HG03280 (cell line): ENCODE results near the gene OPN3.

Experiments
- ATAC-seq: cut with Tn5 transposase; IDR thresholded peaks from one replicate; pipeline ENCODE4 v1.9.1; 2021; ENCODE audit warnings: mild to moderate bottlenecking, moderate library complexity; ENCODE audit not compliant: unreplicated experiment

OPN3 gene

GRCh38 chr1:241622669-241623068 is 17.5 kb downstream of the OPN3 start:
- ATAC-seq = no peak

GRCh38 chr1:241617426-241617825 is 22.7 kb downstream of the OPN3 start:
- ATAC-seq = no peak

- no peak for ATAC-seq
Observed at GRCh38 chr1:241615043-241615974, 24.9 kb downstream of the OPN3 start.

- ATAC-seq = no peak
Observed at GRCh38 chr1:241614572-241614971, 25.6 kb downstream of the OPN3 start.

GRCh38 chr1:241614144-241614543 is 26.0 kb downstream of the OPN3 start:
- ATAC-seq = no peak

GRCh38 chr1:241612533-241613477 is 27.4 kb downstream of the OPN3 start:
- no peak for ATAC-seq

GRCh38 chr1:241611736-241612135 is 28.4 kb downstream of the OPN3 start:
- ATAC-seq = no peak

- peak; percentile 94 for ATAC-seq
Observed at GRCh38 chr1:241611063-241611462, 29.1 kb downstream of the OPN3 start.

GRCh38 chr1:241610056-241610815 is 29.9 kb downstream of the OPN3 start:
- ATAC-seq = no peak

GRCh38 chr1:241608379-241609033 is 31.7 kb downstream of the OPN3 start:
- no peak for ATAC-seq

GRCh38 chr1:241607497-241607896 is 32.7 kb downstream of the OPN3 start:
- ATAC-seq = no peak

- no peak for ATAC-seq
Observed at GRCh38 chr1:241606544-241606943, 33.6 kb downstream of the OPN3 start.

GRCh38 chr1:241605146-241605805 is 34.9 kb downstream of the OPN3 start:
- no peak for ATAC-seq

GRCh38 chr1:241603731-241604245 is 36.4 kb downstream of the OPN3 start:
- no peak for ATAC-seq

GRCh38 chr1:241600496-241600901 is 39.7 kb downstream of the OPN3 start:
- peak; percentile 81 for ATAC-seq

GRCh38 chr1:241598249-241598648 is 41.9 kb downstream of the OPN3 start:
- no peak for ATAC-seq

GRCh38 chr1:241596633-241597032 is 43.5 kb downstream of the OPN3 start:
- no peak for ATAC-seq

GRCh38 chr1:241593186-241593585 is 47.0 kb downstream of the OPN3 start:
- ATAC-seq = no peak

- ATAC-seq = peak; percentile 64
Observed at GRCh38 chr1:241592273-241592958, 47.8 kb downstream of the OPN3 start.
